M059J (cell line): ENCODE data around the gene HJURP. TPM values are rescaled to one million over a fixed set of nuclear protein-coding genes. Genes with fewer than 3 reads are reported as not detected.
A peak's percentile ranks its signal among the peaks of the same experiment; 100 is the strongest.

Experiments used
- DNase-seq: peaks from one replicate; pipeline ENCODE4 v3.0.0-alpha.2; 2012; ENCODE audit warnings: low read depth
- total RNA-seq: library from RNA; depleted of rRNA; stranded (reverse); fragments of >200 nt; shearing (Covaris generic); gene quantifications from 2 replicates; pipeline ENCODE4 v1.2.3, GENCODE V29; 2014

HJURP gene
- total RNA-seq, 1 experiment from 2014 or later = 80.4 TPM

DNA sequence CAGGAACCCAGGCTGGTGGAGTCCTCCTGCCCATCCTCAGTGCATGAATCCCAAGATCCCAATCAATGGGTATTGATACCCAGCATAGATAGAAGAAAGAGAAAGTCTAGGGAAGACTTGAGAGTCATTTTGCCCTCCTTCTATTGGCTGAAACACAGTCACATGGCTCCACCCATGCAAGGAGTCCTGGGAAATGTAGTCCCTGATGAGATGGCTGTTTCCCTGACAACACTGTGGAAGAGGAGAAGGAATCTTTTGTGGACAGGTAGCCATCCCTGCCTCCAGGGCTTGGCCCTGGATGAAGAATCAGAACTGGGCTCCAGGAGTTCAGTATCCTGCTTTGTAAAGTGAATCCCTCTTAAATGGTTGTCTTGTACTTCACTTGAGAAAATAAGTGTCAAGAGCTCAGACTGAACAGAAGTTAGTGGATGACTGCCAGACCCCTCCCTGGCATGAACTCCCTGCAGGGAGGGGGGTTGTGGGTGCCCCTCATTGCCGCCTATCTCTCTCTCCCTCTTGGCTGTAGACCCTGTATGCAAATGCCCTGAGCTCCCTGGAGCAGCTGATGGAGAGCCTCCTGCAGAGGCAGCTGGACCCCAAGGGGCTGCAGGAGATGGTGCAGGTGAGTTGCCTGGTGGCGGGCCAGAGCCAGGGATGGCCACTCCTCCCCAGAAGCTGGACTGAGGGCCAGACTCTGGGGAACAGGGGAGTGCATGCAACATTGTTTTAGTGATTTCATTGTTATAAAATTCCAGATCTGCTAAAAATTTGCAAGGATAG is 40.1 kb downstream of the HJURP start:
- DNase-seq = no peak

DNA sequence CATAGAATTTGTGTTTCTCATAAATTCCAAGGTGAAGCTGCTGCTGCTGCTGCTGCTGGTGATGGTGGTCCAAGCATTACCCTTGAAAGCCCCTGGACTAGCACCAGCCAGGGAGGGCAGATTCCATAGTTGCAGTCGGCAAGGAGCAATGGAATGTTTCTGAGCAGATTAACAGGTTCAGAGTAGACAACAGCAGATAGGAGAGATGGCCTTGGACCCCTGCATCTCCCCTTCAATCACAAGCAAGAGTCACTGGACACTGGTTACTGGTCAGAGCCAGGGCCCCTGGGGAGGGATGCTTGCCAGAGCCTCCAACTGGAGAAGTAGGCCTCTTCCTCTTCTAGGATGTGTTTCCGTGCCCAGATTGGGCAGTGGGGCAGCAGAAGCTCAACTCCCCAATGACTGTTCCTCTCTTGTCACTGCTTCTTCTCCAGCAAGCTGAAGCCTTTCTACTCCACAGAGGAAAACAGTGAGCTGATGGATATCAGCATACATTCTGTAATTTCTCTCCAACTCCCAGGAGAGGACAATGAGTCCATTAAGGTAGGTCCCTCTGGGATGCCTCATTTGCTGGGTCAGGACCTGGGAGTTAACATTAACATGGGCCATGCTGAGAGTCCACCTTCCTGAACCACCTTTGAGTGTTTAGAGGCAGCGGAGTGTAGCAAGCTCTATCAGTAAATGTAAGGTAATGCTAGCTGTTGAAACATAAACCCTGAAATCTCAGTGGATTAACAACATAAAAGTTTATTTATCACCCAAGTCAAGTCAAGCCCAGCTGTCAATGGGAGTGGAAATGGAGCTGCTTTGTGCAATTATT is 40.9 kb downstream of the HJURP start:
- no peak for DNase-seq

DNA sequence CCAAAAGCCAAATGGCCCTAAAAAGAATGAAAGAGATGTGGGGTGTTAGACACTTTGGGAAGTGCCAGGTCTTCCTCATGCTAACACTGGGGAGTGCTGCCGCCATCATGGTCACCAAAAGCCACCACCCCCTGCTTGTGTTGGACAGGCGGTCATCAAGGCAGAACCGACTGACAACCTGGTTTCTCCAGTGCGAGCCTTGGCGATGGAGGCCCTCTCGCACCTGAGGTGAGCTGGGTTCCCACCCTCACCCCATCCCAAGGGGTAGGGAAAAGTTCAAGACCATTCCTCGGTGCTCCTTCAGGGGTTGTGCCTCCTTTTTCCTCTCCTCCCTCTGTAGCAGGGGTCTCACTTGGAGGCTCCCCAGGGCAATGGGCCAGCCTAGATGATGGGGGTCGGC is 42.6 kb downstream of the HJURP start:
- no peak for DNase-seq

DNA sequence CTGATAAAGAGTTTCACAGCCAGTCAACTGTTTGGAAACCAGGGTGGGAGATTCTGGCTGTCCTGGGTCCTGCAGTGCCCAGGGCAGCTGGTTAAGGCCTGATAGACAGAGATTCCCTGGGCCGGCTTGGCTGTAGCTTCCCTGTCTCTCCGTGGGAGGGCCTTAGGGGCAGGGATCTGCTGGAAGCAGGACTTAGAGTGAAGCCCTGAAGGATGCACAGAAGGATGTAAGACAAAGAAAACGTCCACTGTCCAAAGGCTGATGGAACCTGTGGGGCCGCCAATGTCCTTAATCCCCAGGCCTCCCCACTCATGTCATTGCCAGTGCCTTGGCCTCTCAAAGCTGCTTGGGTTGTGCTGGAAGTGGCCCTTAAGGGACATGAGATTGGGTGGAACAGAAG is 43.2 kb downstream of the HJURP start:
- no peak for DNase-seq

DNA sequence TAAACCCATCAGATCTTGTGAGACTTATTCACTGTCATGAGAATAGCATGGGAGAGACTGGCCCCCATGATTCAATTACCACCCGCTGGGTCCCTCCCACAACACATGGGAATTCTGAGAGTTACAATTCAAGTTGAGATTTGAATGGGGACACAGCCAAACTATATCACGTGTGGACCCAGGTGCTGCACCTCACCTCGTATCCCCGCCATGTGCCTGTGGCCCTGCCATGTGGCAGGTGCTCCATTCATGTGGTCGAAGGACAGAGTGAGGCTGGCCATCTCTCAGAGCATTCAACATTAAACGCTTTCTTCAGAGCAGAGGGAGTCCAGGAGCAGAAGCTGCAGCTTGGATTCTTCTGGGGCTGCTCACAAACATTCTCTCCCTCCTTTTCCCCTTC is 44.0 kb downstream of the HJURP start:
- DNase-seq = no peak

DNA sequence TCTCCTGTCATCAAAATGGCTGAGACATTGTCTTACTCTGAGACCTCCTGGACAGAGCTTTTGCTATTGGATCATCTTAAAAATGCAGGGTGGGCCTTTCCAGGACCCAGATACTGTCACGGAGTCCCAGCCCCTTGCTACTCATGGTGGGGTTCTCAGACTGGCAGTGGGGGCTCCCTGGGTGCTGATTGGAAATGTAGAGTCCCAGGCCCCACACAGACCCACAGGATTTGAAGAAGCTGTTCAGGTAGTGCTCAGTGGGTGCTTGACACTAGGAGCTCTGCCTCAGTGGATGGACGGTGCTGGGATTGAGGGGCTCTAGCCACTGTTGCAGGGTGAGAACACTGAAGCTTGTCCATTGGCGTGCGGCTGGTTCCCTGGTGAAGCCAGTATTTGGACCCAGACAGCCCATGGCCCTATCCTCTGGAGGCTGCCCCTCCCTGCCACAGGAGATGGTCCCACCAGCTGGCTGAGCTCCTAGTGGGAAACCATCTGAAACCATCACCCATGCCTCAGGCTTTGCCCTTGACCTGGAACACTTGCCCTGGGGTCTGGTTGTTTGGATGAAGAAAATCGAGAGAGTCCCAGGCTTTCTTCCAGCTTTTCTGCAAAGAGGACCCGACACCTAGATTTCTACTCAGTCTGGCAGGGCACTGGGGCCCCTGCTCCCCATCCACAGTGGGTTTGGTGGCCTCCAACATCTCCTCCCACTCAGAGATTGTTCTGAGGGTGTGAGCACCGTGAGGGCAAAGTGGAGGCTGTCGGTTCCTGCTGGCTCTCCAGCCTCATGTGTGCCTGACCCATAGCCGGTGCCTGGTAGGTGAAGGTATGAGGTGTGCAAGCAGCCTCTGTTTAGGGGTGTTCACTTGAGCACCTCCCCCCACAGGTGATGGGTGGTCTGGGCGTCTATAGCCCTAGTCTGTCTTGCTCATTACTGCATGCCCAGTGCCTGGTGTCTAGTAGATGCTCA is 46.1 kb downstream of the HJURP start:
- DNase-seq = no peak

DNA sequence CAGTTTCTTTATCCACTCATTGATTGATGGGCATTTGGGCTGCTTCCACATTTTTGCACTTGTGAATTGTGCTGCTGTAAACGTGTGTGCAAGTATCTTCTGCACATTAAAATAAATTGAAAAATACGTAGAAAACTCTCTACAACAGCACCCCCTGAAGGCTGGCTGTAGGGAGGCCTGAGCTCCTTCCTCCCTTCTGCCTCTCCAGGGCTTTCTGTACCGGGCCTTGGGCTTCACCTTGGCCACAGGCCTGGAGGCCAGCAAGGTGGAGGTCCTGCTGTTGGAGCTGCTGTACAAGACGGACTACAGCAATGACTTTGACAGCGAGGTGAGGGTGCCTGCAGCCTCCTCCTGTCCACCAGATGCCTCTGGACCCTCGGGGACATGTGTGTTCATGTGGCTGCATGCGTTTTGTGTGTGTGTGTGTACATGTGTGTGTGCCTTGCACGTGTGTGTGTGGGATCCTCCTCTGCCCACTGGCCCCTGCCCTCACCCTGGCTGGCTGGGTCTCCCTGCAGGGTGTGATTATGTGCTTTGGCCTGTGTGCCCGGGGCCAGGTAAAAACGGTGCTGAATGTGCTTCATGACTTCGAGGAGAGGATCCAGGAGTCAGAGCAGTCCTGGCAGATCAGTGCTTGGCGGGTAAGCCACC is 47.0 kb downstream of the HJURP start:
- DNase-seq = no peak

DNA sequence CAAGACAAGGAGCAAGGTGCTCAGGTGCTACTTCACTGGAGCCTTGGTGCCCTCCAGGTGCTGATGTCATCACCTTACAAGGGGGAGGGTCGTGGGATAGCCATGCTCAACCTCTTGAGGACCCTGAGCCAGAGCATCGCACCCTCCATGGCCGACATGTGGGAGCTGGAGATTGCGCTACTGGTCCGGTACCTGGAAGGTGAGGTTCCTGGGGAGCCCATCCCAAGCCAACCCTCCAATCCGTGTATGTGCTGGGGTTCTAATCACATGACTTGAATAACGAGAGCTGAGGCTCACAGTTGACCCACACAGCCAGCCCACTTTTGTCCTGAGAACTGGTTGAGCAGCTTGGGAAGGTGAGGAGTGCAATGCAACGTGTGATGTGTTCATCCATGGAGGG is 50.3 kb downstream of the HJURP start:
- DNase-seq = no peak

DNA sequence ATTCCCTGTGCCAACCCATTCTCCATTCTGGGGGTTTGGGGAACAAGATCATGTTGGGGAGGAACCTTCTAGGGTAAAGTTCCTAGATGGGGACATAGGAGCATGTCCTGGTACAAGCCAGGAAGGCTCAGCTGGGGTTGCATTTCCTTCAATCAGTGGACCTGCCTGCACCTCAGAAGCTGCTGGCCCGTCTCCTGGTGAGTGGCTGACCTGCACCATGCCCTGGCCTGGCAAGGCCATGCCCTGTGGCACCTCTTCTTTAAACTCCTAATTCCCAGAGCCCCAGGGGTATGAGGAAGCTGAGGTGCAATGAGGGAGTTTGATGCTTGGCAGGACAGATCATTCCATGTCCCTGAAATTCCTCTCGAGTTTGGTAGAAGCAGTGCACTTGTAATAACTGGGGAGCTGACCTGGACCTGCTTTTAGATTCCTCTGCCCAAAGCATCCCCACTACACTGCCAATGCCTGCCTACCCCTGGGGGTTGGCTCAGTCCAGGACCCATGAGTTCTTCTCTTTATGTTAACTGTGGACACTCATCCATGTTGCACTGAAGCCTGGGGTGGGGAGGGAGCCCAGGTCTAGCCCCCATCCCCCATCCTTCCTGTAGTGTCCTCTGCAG is 50.9 kb downstream of the HJURP start:
- no peak for DNase-seq

DNA sequence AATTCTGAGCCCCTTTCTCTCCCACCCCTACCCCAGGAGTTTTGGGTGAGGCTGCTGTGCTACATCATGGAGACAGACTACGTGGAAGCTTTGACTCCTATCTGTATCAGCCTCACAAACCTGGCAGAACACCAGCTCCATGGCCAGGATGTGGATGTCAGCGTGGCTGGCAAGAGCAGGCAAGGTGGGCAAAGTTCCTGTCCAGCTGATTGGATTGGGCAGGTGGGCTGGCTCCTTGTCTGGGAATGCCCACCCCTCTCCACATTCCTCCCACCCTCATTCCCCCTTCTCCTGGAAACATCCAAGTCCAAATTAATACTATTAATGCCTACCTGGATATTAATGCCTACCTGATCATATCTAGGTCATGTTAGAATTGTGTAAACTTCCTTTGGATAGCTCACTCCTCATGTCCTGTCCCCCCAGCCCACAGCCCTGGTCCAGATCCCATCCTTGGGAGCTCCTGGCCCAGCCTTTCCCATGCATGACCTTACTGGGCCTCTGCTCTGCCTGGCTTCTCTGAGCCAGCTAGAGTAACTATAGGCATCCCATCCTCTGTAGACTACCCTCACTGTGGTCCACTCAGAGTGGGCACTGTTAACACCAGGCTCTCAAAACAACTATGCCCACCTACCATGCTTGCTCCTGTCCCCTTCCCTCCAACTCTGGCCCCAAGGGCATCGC is 52.1 kb downstream of the HJURP start:
- no peak for DNase-seq

DNA sequence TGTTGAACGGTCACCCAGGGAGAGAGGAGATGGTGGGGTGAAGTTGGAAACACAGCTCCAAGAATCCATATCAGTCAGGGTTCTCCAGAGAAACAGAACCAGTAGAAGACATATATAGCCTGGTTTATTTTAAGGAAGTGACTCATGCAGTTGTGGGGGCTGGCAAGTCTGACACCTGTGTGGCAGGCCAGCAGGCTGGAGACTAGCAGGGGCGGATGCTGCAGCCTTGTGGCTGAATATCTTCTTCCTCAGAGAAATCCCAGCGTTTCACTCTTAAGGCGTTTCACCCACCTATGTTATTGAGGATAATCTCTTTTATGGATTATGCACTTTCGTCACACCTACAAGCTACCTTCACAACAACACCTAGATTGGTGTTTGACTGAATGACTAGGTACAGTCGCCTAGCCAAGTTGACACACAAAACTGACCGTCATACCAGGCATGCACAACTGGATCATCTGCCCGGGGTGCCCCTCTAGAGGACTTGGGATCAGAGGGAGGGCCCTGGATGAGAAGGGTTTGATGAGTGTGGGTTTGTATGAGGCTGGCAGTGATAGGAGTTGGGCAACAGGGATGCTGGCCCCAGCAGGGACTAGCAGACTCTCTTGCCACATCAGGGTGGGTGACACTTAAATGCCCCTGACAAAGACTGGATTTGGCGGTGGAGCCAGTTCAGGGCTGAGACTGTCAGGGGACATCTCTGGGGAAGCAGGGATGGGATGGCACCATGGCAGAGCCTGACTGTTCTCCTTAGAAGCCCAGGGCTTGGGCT is 52.8 kb downstream of the HJURP start:
- peak; percentile 69 for DNase-seq

DNA sequence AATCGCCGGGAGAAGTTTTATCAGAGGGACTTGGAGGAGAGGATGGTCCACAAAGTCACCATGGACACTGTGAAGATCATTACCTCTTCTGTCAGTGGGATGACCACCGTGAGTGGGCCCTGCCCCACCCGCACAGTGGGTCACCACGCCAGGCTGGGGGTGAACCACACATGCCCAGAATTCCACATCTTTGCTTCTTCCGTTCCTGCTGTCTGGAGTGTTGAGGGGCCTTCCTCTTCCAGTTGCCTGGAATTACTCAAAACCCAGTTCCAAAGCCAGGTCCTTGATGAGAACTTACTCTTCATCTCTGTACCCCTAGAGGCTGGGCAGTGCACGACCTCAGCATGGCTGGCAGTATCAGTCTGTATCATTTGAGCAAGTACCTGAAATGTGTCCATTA is 54.1 kb downstream of the HJURP start:
- DNase-seq = no peak

DNA sequence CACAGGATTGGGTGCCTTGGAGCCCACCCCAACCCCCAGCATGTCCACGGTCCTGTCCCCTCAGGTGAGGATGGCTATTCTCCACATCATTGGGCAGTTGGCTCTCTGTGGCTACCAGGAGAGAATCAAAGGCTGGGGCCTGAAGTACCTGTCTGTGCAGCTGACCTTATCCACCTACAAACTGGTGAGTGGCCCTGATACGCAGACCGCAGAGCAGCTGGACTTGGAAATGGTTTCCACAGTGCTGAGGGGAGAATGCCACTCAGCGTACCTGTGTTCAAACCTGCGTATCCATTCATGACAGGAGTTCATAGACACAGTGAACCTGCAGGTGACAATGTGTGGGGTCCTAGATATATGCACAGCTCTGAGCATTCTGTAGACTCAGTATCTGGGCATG is 54.6 kb downstream of the HJURP start:
- DNase-seq = no peak

DNA sequence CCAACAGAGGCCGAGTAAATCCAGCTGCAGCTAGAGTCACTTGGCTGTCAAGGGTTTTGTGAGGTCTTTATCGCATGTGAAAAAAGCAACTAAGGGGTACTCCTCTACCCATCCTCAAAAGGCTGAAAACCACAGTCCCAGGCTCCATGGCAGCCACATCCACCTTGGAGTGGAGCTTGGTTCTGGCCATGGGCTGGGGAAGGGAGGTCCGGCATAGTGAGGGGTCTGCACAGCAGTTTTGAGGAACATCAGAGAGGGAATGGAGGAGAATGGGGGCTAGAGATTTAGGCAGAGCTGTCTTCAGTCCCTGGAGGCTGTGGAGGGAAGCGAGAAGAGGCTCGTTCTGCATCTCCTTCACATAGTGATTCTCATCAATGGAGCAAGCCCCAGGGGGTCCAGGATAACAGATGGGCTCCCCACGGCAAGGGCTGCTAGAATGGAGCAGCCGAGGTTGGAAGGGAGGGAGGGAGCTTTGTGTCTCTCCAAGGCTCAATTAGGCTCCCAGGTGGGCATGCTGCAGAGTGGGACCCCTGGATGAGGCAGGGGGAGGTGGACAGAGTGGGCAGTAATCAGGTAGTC is 55.2 kb downstream of the HJURP start:
- no peak for DNase-seq

DNA sequence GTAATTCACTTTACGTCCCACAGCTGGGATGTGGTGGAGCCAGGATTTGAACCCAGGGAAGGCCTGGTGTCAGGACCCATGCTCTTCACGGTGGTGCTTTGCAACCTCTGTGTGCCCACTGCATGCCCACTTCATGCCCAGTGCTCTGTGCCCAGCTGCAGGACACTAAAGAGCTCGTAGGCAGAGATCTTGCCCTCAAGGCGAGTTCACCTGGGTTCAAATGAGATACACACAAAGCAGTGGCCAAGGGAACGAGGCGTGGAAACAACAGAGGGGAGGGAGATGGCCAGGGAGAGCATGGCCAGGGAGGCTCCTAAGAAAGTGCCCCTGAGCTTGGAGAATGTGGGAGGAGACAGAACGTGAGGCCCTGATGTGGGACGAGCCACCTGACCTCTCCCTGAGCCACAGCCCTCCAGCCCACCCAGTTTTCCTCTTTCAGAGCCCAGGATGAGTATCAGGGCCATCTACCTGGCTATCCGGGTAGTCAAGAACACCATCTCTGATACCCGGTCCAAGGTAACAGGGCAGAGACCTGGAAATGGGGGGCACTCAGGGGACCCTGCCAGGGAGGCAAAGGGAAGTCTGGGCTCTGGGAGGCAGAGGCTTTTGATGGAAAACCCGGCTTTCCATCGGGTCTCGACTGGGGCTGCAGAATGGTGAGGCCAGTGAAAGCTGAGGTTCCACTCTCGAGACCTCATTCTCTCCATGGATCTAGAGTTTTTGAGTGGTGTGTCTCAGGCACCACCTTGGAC is 55.8 kb downstream of the HJURP start:
- no peak for DNase-seq

DNA sequence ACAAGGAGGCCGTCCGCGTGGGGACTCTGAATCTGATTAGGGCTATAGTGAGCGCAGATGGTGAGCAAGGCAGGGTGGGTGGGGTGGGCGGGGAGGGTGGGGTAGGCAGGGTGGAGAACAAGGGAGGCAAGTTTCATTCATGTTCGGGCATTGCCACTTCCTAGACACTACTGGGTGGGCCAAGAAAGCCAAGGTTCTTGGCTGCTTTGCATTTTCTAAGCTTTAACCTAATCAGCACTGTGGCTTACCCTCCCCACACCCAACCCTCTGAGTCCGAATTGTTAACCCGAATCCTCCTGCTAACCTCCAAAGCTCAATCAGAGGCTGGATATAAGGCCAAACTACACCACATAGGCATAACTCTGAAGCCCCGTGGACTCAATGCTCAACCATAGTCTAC is 58.1 kb downstream of the HJURP start:
- DNase-seq = no peak

DNA sequence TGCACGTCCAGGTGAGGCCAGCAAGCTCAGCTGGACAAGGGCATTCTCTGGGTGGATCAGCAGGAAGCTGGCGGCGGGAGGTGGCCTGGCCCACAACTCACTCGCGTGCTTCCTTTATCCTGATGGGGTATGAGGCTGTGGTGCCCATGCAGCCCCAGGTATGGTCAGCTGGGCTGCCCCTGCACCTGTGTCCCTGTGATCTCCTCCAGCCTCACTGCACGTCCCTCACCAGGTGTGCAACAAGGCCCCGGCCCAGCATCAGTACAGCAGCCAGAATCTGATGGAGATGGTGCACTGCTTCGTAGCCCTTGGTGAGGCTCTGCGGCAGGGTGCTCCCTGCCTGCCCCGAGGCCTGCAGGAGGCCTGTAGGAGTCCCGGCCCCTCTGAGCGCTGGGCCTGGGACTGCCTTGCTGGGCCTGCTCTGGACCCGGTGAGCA is 58.6 kb downstream of the HJURP start:
- no peak for DNase-seq

DNA sequence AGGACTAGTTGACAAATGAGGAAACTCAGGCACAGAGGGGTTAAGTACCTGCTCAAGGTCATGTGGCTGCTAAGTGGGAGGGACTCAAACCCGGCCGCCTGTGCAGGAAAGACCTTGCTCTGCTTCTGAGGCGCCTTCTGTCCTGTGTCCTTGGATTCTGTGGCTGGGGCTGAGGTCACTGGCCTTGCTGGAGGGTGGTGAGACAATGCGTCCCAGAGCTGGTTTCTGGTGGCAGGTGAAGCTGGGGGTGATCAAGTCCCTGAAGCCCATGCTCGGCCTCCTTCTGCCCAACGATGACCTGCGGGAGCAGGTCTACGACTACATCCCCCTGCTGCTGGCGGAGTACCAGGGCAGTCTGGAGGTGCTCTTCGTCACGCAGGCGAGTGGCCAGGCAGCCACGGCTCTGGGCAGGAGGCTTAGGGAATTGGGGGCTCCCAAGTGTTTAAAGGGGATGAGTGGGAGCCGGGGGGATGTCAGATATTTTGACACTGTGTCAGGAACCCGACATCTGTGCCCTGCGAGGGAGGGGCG is 60.1 kb downstream of the HJURP start:
- no peak for DNase-seq
